ENCODE data around the gene MALL.
"Not testable (repeated sequence)": the region's sequence is repeated elsewhere in the genome, so short reads cannot be mapped to it uniquely, and the experiment has no call there.

Gene MALL

DNA sequence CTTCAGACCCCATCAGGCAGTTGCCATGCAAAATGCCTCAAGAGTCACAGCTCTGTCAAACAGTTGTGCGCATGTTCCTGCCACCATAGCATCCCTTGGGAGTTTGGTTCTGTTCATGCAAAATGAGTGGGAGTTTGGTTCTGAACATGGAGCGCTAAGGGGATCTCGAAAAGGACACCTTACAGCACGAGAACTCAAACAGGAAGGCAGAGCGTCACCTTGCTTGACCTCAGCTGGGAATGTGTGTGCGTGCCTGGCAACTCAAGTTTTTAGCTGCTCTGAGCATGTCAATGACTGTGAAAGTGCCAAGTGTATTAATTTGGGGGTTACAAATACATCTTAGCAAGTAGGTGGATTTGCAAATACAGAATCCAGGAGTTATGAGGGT lies 16.6 kb downstream of the MALL start:
- no peak for DNase-seq (ENCODE audit: low read depth, low spot score)

DNA sequence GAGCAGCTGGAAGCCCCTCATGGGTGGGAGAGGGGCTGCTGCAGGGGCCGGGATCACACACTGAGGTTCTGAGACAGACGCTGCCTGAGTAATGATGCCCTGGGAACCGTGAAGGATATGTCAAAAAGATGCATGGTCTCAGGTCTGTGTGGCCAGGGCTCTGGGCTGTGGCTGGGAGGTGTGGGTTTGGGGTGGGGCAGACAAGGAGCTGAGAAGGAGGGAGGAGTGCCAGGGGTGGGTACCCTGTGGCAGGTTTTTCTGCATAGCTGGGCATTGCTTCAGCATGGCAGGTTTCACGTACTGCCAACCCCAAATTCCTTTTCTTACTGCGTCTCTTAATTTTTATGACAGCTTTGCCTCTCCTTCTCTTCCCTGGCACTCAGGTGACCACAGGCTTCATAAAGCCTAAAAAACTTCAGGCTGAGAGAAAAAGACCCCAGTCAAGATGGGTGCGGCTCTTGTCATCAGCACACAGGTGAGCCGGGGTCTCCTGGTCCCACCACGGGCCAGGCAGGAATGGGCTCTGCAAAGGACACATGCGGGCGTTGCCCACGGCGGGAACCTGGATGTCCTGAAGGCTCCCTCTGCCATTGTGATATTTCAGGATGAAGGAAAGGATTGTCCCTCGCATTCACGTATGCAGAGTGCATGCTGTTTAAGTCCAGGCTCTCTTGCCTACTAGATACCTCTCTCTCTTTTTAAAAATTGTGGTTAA lies 18.0 kb downstream of the MALL start:
- DNase-seq (ENCODE audit: low read depth, low spot score) = no peak

DNA sequence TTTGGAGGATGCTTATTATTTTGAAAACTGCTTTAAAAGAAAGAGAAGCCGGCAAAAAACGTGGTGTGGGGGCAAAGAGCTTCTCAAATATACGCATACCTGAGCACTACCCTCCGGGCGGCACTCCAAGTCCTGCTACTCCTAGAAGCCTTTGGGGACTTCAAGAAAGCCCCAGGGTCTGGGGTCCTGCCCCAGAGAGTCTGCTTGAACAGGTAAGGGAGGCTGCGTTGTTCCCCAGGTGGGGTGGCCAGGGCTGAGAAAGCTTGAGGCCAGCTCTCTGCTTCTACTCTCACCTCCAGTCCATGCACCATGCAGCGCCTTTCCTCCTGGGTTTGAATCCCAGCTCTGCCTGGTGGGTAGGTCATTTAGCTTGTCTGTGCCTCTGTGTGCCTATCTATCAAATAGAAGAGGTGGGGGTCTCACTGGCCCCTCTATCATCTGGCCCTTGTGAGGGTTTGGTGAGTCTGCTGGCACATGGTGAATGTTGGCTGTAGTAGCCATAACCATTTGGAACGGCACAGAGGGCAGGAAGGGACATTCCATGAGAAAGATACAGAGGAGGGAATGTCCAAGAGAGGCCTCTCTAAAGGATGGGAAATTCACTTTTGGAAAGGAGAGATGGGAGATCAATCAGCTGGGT lies 19.5 kb downstream of the MALL start:
- no peak for DNase-seq (ENCODE audit: low read depth, low spot score)

DNA sequence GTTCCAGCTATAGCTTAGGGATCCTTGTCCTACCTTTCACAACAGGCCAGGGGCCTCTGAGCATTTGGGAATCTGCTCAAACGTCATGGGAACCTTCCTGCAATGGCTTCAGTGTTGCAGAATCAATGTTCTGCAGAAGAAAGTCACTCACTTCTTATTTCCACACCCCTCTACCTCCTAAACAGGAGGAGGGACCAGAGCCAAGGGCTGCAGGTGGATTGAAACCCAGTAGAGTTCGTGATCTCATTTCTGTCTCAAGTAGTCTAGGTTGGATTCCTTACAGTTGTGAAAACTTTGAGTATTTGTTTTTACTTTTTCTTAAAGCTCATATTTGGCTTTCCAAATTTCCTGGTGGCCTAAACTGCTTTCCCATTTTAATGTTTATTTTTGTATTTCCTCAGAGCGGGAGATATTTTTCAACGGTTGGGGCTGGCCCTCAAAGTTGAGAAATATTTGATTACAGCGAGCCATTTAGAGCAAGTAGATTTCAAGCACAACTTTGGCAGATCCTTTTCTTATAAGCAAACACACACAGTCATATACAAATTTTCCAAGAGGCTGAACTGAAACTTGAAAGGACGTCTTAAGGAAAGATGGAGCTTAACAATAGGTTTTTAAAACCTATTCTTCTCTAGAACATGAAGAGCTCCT lies 20.6 kb downstream of the MALL start:
- DNase-seq (ENCODE audit: low read depth, low spot score) = not testable (repeated sequence)

DNA sequence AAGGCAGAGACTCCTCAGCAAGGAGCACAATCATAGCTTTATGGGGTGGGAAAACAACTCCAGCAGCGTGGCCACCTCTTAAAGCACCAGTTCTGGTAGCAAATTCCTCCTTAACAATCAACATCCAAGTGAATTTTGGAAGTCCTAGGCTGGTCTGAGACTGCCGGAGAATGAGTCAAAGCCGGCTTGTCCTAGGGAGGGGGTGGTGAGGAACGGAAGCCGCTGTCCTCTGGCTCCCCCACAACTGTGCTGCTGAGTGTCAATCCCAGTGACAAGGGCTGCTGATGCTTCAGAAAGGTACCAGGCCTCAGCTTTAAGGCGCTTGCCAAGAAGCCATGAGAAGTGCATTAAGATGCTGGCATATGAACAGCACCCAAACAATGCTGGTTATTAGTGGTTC lies 21.7 kb downstream of the MALL start:
- not testable (repeated sequence) for DNase-seq (ENCODE audit: low read depth, low spot score)

DNA sequence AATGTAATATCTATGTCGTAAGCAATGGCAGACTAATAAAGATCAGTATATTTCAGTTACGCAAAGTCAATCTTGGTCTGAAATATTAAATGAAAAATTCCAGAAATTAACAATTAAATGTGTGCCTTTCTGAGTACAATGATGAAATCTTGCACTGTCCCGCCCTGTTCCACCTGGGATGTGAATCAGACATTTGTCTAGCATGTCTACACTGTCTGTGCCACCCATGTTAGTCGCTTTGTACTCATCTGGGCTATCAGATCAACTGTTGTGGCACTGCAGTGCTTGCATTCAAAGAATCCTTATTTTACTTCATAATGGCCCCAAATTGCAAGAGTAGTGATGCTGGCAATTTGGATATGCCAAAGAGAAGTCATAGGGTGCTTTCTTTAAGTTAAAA lies 25.5 kb downstream of the MALL start:
- DNase-seq (ENCODE audit: low read depth, low spot score) = not testable (repeated sequence)

DNA sequence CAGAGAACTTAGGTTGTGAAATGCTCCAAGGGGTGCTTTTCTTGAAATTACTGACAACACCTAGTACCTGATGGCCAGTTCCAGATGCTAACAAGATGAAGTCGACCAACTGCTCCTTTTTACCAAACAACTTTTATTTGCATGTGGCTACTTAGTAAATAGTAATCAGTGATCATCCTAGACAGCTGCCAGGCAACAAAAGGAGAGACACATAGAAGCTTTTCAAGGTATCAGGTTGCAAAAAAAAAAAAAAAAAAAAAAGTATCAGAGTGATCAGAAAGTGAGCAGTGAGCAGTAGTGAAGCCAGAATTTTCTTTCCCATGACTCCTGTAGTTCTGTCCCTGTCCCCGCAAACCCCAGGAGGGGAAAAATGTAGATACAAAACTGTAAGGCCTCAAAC lies 31.9 kb downstream of the MALL start:
- not testable (repeated sequence) for DNase-seq (ENCODE audit: low read depth, low spot score)

DNA sequence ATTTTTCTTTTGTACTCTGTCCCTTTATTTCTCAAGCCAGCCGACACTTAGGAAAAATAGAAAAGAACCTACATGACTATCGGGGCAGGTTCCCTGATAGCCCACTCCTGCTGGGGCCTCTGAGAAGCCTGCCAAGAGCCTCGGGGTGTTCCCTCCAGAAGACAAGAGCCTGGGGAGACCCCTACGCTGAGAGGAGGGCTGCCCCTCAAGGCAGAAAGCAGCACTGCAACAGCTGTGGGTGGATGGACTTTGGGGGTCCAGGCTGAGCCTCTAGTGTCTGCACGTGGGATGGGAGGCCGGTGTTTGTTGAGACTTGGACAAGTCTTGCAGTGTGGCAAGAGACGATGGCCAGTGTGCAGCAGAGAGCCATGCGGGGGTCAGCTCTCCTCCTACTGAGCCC lies 32.5 kb downstream of the MALL start:
- DNase-seq (ENCODE audit: low read depth, low spot score) = not testable (repeated sequence)

DNA sequence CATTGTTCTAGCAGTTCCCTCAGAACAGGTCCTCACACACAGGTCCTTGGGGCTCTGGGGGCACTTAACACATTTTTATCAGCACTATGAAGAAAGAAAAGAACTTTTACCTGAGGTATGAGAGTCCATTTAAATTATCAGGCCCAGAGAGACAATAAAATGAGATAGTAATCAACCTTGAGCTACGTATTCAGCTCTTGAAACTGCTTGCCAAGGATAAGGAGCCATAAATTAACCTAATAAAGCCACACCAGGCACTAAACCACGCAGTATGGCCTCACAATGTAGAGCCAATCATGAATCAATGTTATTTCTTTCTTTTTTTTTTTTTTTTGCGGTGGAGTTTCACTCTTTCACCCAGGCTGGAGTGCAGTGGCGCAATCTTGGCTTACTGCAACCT lies 37.5 kb downstream of the MALL start:
- not testable (repeated sequence) for DNase-seq (ENCODE audit: low read depth, low spot score)

DNA sequence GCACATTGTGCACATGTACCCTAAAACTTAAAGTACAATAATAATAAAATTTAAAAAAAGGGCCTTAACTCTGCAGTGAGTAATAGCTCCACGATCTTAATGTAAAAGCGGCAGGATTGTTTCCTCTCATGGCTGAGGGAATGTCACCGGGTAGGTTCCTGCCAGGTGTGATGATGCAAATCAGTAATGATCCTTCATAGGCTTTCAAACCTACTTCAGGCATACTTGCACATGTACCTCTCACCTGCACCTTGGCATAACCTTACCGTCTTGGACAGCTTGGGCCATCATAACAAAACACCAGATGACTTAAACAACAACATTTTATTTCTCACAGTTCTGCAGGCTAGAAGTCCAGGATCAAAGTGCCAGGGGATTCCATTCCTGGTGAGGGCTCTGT lies 39.7 kb downstream of the MALL start:
- not testable (repeated sequence) for DNase-seq (ENCODE audit: low read depth, low spot score)

DNA sequence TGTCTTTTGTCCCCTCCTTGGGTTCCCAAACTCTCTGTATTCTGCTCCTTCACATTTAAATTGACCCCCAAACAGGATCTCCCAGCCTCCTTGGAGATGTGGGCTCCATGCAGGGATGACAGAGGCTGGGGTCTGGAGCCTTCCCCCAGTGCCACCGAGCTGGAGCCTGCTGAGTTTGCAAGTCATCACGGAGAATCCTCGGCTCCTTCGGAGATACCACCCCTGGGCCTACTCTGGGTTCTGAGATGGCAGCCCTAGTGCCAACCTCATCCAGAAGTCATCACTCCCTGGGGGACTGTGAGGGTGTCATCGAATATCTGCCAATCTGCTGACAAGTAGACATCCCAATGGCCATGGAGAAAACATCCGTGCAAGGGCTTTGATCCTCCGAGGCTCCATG lies 45.8 kb downstream of the MALL start:
- DNase-seq (ENCODE audit: low read depth, low spot score) = not testable (repeated sequence)

DNA sequence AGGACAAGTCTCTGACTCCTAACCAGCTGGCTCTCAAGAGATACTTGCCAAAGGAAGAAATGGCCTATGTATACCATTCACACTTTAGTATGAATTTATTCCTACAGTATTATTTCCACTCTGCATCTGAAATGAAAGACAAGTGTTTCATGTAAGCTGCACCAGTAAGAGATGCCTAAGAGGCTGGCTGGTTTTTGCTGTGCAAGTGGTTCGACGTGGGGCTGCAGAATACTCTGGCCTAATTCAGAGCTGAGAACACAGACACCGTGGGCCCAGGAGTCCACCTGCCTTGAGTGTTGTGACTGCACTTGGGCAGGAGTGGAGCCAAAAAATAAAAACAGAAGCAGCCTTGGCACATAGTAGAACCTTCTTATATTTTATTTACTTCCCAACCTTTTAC lies 47.5 kb downstream of the MALL start:
- DNase-seq (ENCODE audit: low read depth, low spot score) = not testable (repeated sequence)

DNA sequence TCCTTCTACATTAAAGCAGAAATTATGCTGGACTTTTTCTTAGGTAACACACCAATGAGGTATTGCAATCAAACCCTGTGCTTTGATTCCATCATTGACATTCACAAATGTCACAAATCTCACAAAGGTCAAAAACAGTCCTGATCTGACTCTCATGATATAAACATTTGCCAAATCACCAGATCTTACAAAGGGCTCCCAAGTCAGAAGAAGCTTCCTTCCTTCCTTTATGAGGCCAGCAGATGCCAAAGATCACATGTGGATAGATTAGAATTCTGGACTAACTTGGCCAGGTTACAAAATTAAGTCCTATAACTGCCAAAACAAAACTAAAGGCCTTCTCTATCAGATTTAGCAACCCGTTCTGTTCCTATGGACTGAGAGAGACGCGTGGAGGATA lies 53.3 kb downstream of the MALL start:
- DNase-seq (ENCODE audit: low read depth, low spot score) = not testable (repeated sequence)

DNA sequence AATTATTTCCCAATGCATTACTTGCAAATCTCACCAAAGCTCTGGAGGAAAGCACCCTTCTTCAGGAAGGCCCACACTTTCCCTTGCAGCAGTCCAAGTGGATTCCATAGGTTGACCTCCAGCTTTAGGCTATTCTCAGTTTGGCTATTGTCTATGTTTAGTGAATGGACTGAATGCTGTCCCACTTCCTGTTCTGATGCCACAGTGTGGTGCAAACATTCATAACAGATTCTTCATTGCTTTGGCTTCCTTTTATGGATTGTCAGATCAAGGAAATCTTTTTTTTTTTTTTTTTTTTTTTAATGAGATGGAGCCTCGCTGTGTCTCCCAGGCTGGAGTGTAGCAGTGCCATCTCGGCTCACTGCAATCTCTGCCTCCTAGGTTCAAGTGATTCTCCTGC lies 55.1 kb downstream of the MALL start:
- not testable (repeated sequence) for DNase-seq (ENCODE audit: low read depth, low spot score)

DNA sequence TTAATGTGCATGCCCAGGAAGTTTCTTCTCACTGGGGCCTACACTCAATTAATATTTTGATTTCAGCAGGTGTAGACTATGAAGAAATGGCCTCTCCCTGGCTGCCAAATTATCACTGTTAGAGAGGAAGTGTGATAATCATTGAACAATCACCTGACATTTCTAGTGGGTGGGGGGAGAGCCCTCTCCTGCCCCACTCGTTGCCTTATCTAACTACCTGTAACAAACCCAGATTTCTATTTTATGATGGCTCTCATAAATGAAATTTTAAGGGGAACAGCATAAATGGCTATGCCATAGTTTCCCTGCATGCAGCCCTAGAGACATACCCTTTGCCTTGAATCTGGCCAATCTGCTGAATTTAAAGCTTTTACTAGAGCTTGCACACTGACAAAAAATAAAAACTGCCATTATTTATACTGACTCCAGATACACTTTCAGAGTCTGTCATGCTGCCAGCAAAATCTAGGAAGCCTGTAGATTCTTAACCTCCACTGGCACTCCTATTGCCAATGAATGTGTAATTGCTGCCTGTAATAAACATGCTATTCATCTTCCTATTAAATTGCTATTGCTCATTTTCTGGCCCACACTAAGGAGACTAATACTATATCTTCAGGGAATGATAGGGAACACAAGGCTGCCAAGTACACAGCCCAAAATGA lies 55.8 kb downstream of the MALL start:
- not testable (repeated sequence) for DNase-seq (ENCODE audit: low read depth, low spot score)

DNA sequence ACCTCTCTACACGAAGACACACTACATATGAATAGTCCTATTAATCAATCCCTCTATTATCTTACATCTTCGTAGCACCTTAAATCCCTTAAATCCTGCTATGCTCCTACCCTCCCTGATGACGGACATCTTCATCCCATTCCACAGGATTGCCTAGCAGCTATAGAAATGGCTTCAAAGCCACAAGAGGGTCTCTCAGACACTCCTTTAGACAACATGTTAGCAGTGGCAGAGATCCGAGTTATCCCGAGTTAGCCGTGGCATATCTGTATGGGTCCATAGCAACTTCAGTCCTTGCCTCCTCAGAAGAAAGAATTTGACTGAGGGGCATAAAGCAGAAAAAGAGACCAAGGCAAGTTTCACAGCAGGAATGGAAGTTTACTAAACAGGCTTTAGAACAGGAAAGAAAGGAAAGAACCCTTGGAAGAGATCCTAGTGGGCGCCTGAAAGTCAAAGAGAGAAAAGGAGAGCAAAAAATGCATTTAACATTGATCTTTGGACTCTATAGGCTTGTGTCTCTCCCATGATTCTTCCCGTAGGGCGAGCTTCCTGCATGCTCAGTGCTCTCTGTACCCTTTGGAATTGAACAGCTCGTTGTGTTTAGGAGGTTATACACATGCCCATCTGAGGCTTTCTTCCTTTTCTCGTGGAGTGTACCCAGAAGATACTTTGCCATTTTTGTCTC lies 56.5 kb downstream of the MALL start:
- not testable (repeated sequence) for DNase-seq (ENCODE audit: low read depth, low spot score)

DNA sequence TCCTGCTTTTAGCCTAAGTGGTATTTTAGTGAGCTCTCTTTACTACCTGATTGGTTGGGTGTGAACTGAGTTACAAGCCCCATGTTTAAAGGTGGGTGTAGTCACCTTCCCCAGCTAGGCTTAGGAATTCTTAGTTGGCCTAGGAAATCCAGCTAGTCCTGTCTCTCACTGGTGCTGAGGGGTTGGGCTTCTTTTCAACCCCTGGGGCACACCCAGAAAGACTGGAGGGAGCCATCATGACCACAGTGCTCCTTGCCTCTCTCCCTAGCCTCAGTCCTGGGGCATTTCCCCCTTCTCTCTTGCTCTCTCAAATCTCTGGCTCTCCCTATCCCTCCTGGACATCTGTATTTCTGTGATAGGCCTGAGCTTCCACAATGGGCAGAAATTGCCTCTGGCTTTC lies 57.6 kb downstream of the MALL start:
- DNase-seq (ENCODE audit: low read depth, low spot score) = not testable (repeated sequence)

DNA sequence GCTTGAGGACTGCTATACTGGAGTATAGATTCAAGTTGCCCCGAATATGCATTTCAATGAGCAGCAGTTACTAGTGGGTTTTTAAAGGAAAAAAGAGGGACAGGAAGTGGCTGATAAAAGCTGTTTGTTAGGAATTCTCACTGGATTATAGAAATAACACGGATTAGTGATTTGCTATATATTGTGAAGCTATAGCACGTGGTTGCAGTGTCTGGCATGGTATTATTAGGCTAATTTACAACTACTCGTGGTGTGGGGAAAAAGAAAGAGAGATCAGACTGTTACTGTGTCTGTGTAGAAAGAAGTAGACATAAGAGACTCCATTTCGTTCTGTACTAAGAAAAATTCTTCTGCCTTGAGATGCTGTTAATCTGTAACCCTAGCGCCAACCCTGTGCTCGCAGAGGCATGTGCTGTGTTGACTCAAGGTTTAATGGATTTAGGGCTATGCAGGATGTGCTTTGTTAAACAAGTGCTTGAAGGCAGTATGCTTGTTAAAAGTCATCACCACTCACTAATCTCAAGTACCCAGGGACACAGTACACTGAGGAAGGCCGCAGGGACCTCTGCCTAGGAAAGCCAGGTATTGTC lies 59.7 kb downstream of the MALL start:
- DNase-seq (ENCODE audit: low read depth, low spot score) = not testable (repeated sequence)

DNA sequence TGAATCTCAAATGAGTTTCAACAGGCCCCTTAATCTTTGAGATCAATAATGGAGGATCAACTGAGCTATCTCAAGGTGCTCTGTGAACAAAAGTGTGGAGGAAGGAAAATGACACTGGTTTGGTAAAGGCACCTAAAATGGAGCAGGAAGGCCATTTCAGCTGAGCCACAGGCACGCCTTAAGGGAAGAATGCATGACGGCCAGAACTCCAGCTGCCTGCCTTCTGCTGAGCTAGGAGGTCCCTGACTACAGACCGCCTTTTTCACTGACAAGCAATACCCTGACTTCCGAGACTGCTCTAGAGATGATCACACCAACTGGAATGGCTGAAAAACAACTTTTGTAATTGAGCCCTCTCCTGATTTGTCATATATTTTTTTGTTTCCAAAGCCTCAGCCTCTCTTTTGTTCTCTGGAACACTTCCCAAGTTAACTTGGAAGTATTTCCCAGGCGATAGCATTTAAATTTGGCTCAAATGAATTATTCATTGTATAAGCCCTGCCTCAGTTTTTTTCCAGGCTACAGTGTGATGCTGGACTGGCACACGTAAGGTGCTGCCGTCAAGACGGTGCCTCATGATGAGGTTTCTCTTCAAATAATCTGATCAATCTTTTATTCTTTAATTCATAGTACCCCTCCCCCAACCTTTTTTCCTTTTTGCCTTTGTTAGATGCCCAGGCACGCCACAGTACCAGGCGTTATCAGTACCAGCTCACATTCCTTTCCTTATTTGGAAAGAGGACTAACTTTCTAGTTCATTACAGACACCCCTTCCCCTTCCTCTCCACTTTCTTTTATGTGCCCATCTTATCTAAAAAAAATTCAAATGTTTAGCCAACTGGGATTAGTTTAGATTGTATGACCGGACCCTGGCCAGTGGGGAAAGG lies 60.9 kb downstream of the MALL start:
- peak; percentile 73 for DNase-seq (ENCODE audit: low read depth, low spot score)

DNA sequence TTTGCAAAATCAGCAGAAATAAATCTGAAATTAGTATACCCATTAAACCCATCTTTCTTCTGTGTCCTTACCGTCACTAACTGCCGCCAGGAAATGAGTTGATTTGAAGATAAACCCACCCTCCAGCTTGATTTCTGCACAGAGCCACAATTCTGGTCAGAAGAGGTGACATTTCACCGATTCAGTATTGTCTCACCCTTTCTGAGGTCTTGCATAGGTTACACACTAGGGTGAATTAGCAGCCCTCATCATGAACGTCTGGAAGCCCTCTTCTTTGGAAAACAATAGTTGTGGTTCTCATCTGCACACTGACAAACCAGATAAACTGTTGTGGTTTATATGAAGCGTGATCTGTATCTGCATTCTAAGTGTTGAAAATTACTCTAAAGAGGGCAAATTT lies 61.9 kb downstream of the MALL start:
- DNase-seq (ENCODE audit: low read depth, low spot score) = not testable (repeated sequence)
